ENCODE data around the gene GLCE. TPM values are rescaled to one million over a fixed set of nuclear protein-coding genes. Genes with fewer than 3 reads are reported as not detected.

GLCE gene
- total RNA-seq, 1 experiment from 2014 or later, result 7.5 TPM

DNA sequence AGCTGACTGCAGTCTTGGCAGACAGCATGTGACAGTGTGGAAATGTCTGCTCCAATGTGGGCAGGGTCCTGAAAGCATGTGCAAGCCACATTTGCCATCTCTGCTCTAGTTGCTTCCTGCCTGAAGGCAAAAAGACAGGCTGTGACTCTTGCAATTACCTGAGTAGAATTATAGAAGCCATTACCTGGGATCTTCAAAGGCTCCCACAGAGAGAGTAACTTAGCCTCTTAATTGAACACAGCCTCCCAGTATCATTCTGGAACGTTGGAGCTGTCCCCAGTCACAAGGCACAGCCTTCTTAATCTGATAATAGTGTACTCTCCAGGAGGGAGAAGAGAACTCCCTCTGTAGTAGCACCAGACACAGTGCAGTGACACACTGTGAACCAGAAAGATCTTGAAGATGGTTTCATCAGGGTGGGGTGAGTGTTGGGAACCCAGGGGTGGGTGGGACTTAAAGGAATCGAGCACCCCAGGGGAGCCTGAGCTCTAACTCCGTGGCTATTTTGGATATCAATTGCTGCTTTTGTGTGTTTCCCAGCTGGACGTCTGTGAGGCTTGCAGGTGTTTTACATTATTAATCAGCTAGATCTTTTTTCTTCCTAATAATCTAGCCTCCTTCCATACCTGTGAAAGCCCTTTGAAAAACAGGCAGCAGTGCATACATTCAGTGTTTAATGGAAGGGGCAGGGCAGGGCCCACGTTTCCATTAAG, 40.6 kb upstream of the GLCE start:
- intact Hi-C loops (cut with micrococcal nuclease), result no loop called here
- TF ChIP-seq, protein P1, sequence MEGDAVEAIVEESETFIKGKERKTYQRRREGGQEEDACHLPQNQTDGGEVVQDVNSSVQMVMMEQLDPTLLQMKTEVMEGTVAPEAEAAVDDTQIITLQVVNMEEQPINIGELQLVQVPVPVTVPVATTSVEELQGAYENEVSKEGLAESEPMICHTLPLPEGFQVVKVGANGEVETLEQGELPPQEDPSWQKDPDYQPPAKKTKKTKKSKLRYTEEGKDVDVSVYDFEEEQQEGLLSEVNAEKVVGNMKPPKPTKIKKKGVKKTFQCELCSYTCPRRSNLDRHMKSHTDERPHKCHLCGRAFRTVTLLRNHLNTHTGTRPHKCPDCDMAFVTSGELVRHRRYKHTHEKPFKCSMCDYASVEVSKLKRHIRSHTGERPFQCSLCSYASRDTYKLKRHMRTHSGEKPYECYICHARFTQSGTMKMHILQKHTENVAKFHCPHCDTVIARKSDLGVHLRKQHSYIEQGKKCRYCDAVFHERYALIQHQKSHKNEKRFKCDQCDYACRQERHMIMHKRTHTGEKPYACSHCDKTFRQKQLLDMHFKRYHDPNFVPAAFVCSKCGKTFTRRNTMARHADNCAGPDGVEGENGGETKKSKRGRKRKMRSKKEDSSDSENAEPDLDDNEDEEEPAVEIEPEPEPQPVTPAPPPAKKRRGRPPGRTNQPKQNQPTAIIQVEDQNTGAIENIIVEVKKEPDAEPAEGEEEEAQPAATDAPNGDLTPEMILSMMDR (IDR thresholded peaks at IDR 0.05; ENCODE audit: unreplicated experiment), result no peak
- no TSS peak for BruUV-seq (replicated peaks)
- ChIA-PET POLR2A (interaction anchor here (0.9 to 1.7 kb wide), 3 partner anchors 28 to 45 kb away, joined by 3 to 5 read pairs (median 4); no protein-coding TSS in a partner anchor), CTCF (interaction anchor here (0.6 kb wide), 1 partner anchor 14 kb away, joined by 6 read pairs; no protein-coding TSS in a partner anchor)
- no peak for DNase-seq (ENCODE audit: unreplicated experiment)
- Mint-ChIP-seq H3K4me3 (ENCODE audit: unreplicated experiment) (no peak overlapping the region), H3K4me1 (ENCODE audit: insufficient read depth, unreplicated experiment) (peaks cover 5% of the 10 kb centered on the region), H3K27me3 (ENCODE audit: insufficient read depth, unreplicated experiment) (no peaks in the 10 kb centered on the region), H3K36me3 (ENCODE audit: insufficient read depth, unreplicated experiment) (peaks cover 7% of the 10 kb centered on the region), H3K27ac (ENCODE audit: low read depth, unreplicated experiment) (no peak overlapping the region), H3K9me3 (ENCODE audit: unreplicated experiment) (no peaks in the 10 kb centered on the region)

DNA sequence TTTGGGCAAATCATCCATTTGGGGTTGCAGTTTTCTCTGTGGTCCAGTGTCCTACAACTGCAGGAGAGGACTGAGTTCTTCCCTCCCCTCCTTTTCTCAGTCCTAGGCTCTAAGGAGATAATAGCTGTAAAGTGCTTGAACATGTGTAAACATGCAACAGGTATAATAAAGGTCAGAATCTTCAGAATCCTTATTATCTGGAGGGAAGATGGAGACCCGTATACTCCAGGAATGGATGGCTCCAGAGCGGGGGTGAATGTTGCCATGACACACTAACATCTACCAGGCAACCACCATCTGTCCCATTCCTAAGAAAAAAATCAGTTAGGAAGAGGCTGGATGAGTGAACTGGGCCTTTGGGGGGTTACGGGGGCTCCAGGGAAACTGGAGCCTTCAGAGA, 39.7 kb upstream of the GLCE start:
- Mint-ChIP-seq H3K36me3 (ENCODE audit: insufficient read depth, unreplicated experiment) (peaks cover 7% of the 10 kb centered on the region), H3K4me3 (ENCODE audit: unreplicated experiment) (no peak overlapping the region), H3K27me3 (ENCODE audit: insufficient read depth, unreplicated experiment) (no peaks in the 10 kb centered on the region), H3K27ac (ENCODE audit: low read depth, unreplicated experiment) (no peak overlapping the region), H3K4me1 (ENCODE audit: insufficient read depth, unreplicated experiment) (peaks cover 7% of the 10 kb centered on the region), H3K9me3 (ENCODE audit: unreplicated experiment) (no peaks in the 10 kb centered on the region)
- CTCF ChIA-PET, result no interaction called here
- POLR2A ChIA-PET, result interaction anchor here (0.6 to 1.7 kb wide), 2 partner anchors 46 to 132 kb away, joined by 3 to 4 read pairs; no protein-coding TSS in a partner anchor
- DNase-seq (ENCODE audit: unreplicated experiment), result no peak
- TF ChIP-seq, protein P1 (IDR thresholded peaks at IDR 0.05; ENCODE audit: unreplicated experiment), result no peak
- no TSS peak for BruUV-seq (replicated peaks)
- intact Hi-C loops (cut with micrococcal nuclease), result no loop called here

DNA sequence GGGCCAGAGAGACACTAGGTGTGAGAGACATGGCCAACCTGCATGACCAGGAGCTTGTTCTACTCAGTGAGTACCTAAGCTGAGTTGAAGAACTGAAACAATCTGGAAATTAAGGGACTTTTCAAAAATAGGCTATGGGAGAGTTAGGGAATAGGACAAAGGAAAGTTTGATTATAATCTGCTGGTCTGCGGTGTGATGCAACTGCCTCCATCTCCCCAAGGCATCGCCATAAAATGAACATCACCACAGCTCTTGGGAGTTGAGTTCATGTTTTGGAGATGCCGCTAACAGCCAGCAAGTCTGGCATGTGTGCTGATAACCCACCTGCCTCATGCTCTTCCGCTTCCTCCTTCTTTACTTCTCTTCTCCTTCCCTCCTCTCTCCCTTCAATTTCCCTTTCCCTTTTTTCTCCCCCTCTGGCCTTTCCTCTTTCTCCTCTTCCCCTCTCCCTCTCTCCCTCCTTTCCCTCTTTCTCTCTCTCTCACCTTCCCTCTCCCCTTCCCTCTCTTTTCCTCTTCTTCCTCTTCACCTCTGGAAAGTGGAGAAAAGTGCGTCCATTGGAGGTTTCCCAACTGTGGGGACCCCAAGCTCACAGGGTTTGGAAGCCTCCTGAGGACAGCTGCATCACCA, 39.1 kb upstream of the GLCE start:
- ChIA-PET POLR2A (interaction anchor here (0.6 to 1.7 kb wide), 2 partner anchors 47 to 132 kb away, joined by 3 to 4 read pairs; no protein-coding TSS in a partner anchor), CTCF (no interaction called here)
- H3K27me3 Mint-ChIP-seq (ENCODE audit: insufficient read depth, unreplicated experiment), result no peaks in the 10 kb centered on the region

DNA sequence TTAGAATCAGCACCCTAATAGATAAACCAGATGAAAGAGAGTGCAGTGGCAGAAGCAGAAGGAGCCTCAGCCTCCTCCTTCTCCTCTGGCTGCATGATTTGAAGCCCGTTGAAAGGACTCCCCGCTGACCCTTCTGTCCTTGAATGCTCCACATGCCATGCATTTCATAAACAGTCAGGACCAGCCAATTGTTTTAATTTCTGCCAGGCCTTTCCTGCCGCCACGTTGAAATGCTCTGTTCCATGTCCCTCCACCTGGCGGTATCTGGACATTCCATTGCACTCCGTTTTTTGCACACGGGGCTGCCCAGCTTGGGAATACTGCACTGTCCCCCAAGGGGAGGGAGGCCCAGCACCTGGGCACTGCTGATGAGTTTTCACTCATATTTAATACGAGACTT, 35.2 kb upstream of the GLCE start:
- Mint-ChIP-seq H3K4me1 (ENCODE audit: insufficient read depth, unreplicated experiment) (peaks cover 21% of the 10 kb centered on the region), H3K27me3 (ENCODE audit: insufficient read depth, unreplicated experiment) (no peaks in the 10 kb centered on the region), H3K36me3 (ENCODE audit: insufficient read depth, unreplicated experiment) (peaks cover 14% of the 10 kb centered on the region), H3K4me3 (ENCODE audit: unreplicated experiment) (no peak overlapping the region), H3K9me3 (ENCODE audit: unreplicated experiment) (no peaks in the 10 kb centered on the region), H3K27ac (ENCODE audit: low read depth, unreplicated experiment) (peak overlapping the region; percentile 82)
- BruUV-seq (replicated peaks), result no TSS peak
- DNase-seq (ENCODE audit: unreplicated experiment), result no peak
- ChIA-PET CTCF (no interaction called here), POLR2A (interaction anchor here (0.9 to 1.4 kb wide), 3 partner anchors 7 to 11 kb away, joined by 3 to 8 read pairs (median 3); no protein-coding TSS in a partner anchor)
- TF ChIP-seq, protein P1 (IDR thresholded peaks at IDR 0.05; ENCODE audit: unreplicated experiment), result no peak
- intact Hi-C loops (cut with micrococcal nuclease), result no loop called here

More for the DNA sequence above, 39.1 kb upstream of the GLCE start:
- H3K4me1 Mint-ChIP-seq (ENCODE audit: insufficient read depth, unreplicated experiment), result peaks cover 13% of the 10 kb centered on the region
- DNase-seq (ENCODE audit: unreplicated experiment), result no peak
- peaks cover 7% of the 10 kb centered on the region for H3K36me3 Mint-ChIP-seq (ENCODE audit: insufficient read depth, unreplicated experiment)
- intact Hi-C loops (cut with micrococcal nuclease), result no loop called here
- no TSS peak for BruUV-seq (replicated peaks)
- H3K27ac Mint-ChIP-seq (ENCODE audit: low read depth, unreplicated experiment), result no peak overlapping the region
- no peaks in the 10 kb centered on the region for H3K9me3 Mint-ChIP-seq (ENCODE audit: unreplicated experiment)
- H3K4me3 Mint-ChIP-seq (ENCODE audit: unreplicated experiment), result no peak overlapping the region
- TF ChIP-seq, protein P1 (IDR thresholded peaks at IDR 0.05; ENCODE audit: unreplicated experiment), result no peak

Data from MCF 10A (cell line).